Measurements from ENCODE around the gene CCDC200.
"Not testable (repeated sequence)": the region's sequence is repeated elsewhere in the genome, so short reads cannot be mapped to it uniquely, and the experiment has no call there.

Gene CCDC200

DNA sequence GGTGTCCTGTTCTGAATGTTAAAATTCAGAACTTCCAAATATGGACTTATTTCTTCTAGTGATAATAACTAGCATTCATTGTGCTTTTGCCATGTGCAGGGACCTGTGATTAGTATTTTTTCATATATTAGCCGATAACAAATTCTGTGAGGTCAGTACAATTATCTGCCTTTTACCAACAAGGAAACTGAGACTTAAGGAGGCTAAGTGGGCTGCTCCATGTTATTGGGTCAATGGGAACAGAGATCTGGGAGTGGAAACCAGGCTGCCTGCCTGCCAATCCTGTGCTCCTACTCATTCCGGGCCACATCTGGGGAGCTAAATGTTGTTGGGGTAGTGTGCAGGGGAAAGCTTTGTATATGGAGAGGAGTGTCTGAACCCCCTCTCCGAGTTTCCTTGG lies 13.1 kb downstream of the CCDC200 start:
- no peak for DNase-seq

DNA sequence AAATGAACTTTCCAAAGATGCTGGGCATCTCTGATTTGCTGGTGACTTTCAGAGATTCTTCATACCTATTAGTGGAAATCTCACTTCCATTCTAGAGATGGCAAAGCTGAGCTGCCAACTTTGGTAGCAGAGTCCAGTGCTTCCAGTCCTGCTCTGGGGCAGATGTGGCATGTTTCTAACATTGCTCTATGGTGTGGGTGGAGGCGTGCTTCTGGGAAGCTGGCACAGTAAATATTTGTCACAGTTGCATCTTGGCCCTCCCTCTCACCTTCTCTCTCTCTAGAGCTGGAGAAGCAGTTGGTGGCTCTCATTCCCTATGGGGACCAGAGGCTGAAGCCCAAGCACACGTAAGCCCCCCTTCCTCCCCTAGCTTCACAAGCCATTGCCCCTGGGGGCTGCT lies 14.9 kb downstream of the CCDC200 start:
- DNase-seq = no peak

DNA sequence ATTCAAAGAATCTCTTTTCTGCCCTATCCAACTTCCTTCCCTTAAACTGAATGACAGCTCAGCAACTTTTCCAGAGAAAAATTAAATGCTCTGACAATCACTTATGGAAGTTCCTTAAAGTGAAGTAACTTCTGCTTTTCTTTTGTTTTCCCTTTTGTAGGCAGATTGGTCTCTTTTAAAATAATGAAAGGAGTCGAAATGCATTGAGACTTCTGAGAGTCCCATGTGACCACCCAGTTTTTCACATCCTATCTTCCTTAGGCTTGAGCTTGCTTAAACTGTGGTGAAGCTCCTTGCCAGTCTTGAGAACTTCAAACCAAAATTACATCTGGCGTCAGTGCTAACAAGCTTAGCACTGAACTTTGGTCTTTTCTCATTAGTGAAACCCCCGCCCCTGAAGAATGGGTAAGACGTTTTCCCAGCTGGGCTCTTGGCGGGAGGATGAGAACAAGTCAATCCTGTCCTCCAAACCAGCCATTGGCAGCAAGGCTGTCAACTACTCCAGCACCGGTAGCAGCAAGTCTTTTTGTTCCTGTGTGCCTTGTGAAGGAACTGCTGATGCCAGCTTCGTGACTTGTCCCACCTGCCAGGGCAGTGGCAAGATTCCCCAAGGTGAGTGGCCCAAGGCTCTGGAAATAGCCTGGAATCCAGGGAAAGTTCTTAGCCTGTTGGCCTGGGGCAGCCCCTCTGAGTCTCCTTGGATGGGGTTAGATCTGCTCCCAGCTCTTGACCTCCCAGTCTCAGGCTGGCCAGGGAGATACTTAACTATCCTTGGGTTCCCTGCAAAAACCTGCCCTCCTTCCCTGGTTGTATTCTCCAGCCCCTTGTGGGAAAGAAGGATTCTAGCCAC lies 15.6 kb downstream of the CCDC200 start:
- no peak for DNase-seq

DNA sequence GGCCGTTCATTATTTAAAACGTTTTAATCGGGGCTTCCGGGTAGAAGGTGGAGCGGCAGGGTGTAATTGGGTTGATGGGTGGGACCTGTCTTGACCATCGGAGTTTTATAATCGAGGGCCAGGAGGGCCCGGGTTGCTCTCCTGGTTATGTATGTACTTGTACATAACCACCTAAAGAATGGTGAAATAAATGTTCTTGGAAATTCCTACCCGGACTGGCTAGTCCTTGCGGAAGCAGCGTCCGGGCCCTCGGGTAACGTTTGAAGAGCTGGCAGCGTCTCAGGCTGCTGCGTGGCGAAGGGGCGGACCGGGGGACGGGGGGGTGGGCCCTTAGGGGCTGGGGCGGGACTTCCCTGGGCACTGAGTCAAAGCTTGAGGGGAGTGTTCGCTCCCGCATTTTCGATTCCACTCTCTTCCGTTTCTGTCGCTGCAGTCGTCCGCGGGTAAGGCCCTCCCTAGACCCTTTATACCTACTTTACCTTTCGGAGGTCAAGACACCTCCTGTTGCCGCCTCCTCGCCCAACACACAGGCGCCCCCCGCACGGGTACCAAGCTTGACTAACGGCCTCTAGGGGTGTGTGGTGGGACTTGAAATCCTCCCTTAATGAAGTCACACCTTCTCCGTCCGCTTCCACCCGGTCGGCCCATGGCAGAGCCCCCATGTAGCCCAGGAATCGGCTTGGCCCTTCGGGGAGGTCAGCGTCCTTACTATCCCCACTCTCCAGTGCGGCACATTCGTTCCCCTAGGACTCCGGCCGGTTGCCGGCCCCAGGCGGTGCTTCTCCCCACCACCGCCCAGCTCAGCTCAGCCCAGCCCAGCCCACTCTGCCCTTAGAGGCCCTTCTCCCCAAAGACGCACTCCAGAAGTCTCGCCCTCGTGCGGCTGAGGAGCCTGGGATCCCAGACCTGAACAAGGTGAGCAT lies 16.7 kb downstream of the CCDC200 start, which contains the start of gene TMEM106A:
Gene TMEM106A (plus strand): TSS at position 396 of the 923 bp plus-strand sequence. CDS start 1,167 bp downstream, outside the sequence.
- peak; percentile 65 for DNase-seq

DNA sequence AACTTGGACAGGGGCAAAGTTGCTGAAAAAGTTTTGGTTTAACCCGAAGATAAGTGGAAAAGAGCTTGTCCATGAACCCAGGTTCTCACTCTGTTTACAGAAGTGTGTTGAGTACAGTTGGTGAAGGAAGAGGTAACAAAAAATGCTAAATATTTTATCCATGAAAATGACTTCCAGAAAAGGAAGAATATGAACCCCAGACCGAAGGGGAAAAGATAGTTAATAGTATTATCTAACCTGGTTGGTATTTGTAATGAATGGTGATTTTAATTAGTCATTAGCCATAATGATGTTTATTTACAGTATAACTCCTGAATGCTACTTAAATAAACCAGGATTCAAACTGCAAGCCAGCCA lies 17.3 kb downstream of the CCDC200 start:
- DNase-seq = no peak

DNA sequence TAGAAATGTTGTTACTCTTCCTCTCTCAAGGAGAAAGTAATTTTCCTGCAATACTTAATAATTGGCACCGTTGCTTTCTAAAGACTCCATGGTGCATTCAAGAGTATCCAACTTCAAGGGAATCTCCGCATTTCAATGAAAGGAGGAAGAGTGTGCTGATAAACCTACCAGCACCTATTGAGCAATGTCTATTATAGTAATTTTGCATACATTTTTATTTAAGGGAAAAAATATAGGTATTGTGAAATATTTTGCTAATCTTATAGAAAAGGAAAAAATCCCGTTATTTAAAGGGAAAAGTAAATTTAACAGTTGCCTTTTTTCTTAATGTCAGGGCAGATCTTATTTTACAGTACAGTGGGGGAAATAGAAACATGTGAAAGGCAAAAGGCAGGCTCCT lies 17.8 kb downstream of the CCDC200 start:
- no peak for DNase-seq

DNA sequence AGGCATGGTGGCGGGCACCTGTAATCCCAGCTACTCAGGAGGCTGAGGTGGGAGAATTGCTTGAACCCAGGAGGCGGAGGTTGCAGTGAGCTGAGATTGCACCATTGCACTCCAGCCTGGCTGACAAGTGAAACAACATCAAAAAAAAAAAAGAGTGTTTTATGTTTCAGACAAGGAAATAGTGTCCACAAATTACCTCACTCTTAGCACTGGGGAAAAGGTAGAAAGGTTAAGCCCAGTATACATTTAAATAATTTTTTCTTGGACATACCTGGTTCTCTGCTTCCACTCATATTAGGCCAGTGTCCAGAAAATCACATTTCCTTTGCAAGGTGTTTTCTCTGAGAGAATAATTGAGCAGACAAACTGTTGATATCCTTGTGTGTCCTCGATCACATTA lies 25.4 kb downstream of the CCDC200 start:
- not testable (repeated sequence) for DNase-seq

DNA sequence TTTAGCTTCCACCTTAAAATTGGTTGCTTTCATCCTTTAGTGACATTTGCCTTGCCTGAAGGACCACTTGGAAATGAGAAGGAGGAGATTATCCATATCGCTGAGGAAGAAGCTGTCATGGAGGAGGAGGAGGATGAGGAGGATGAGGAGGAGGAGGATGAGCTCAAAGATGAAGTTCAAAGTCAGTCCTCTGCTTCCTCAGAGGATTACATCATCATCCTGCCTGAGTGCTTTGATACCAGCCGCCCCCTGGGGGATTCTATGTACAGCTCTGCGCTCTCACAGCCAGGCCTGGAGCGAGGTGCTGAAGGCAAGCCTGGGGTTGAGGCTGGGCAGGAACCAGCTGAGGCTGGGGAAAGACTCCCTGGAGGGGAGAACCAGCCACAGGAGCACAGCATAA lies 28.3 kb downstream of the CCDC200 start:
- no peak for DNase-seq

DNA sequence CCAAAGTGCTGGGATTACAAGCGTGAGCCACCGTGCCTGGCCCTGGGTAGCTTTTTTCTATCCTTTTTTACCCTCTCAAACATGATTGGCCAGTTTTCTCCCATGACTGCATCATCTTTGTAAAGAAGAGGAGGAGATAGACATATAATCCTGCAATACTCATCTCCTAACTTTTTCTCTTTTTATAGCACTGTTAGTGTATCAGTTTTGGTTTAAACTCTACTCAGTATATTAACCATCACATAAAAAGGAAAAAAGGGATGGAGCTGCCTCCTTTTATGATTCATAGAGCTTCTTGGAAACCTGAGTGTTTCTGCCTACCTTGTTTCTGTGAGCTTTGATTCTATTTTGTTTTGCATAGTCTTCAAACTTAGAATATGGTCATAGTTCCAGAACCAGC lies 28.8 kb downstream of the CCDC200 start:
- DNase-seq = no peak

DNA sequence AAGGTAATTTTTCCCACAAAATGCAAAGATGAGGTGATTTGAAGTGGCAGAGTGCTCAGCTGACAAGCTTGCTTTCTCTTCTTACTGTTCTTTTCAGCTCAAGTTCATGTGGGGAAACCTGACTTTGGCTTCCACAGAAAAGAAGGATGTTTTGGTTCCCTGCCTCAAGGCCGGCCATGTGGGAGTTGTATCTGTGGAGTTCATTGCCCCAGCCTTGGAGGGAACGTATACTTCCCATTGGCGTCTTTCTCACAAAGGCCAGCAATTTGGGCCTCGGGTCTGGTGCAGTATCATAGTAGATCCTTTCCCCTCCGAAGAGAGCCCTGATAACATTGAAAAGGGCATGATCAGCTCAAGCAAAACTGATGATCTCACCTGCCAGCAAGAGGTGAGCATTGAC lies 35.2 kb downstream of the CCDC200 start:
- DNase-seq = no peak

DNA sequence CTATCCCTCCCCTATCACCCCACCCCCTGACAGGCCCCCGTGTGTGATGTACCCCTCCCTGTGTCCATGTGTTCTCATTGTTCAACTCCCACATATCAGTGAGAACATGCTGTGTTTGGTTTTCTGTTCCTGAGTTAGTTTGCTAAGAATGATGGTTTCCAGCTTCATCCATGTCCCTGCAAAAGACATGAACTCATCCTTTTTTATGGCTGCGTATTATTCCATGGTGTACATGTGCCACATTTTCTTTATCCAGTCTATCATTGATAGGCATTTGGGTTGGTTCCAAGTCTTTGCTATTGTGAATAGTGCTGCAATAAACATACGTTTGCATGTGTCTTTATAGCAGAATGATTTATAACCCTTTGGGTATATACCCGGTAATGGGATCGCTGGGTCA lies 41.8 kb downstream of the CCDC200 start:
- DNase-seq = not testable (repeated sequence)

DNA sequence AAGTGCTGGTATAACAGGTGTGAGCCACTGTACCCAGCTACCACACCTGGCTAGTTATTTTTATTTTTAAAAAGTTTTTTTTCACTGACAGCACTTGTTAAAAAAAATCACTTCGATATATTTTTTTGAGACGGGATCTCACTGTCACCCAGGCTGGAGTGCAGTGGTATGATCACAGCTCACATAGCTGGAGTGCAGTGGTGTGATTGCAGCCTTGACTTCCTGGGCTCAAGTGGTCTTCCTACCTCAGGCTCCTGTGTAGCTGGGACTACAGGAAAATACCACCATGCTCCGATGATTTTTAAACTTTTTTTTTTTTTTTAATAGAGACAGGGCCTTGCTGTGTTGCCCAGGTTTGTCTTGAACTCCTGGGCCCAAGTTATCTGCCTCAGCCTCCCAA lies 44.5 kb downstream of the CCDC200 start:
- no peak for DNase-seq

DNA sequence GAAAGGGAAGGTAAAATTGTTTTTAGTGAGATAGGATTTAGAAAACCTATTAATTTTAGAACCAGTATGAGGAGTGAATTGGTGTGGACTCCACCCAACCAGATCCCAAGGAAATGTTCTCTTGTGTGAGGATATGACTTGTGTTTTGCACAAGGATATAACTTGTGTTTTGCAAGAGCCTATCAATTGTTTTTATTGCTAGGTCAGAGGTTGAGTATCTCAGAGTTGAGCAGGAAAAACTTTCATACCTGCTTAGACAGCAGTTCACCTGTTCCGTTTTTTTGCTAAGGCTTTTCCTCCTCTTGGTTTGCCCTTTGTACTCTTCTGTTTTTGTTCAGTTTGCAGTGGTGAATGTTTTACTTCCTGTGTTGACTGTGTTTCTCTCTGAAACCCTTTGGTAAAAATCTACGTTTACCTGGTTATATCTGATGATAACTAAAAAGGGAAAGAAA lies 52.3 kb downstream of the CCDC200 start:
- DNase-seq = no peak

DNA sequence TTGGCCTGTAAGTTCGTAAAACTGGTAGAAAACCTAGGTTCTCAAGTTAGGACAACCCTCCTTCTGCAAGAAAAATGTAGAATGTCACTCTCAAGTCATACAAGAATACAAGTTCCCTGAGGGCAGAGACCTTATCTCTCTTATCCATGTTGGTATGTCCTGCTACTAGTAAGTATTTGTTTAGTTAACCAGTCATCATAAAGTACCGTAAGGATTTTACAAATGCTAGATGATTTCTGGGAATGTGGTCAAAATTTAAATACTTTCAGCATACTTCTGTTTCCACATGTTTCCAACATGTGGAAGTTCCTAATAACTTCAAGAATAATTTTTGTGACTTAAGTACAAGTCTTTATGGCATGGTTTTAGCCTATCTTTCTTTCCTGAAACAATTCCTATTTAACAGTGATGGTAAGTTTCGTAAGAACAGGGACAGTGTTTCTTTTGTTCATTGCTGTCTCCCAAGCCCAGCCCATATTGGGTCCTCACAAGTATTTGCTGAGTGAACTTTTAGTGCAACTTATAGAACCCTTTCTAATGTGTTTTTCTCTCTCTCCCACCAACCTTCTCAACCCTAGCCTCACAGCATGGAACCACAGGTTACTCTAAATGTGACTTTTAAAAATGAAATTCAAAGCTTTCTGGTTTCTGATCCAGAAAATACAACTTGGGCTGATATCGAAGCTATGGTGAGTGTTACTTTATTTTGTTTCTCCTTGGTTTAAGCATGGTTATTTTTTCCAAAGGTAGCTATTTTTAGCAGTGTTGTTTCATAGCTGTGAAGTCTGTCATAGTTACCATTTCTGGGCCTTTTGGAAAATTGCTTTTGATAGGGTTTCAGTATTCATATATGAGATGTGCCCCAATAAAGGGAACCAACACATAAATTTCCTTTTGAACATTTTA lies 53.0 kb downstream of the CCDC200 start:
- no peak for DNase-seq

DNA sequence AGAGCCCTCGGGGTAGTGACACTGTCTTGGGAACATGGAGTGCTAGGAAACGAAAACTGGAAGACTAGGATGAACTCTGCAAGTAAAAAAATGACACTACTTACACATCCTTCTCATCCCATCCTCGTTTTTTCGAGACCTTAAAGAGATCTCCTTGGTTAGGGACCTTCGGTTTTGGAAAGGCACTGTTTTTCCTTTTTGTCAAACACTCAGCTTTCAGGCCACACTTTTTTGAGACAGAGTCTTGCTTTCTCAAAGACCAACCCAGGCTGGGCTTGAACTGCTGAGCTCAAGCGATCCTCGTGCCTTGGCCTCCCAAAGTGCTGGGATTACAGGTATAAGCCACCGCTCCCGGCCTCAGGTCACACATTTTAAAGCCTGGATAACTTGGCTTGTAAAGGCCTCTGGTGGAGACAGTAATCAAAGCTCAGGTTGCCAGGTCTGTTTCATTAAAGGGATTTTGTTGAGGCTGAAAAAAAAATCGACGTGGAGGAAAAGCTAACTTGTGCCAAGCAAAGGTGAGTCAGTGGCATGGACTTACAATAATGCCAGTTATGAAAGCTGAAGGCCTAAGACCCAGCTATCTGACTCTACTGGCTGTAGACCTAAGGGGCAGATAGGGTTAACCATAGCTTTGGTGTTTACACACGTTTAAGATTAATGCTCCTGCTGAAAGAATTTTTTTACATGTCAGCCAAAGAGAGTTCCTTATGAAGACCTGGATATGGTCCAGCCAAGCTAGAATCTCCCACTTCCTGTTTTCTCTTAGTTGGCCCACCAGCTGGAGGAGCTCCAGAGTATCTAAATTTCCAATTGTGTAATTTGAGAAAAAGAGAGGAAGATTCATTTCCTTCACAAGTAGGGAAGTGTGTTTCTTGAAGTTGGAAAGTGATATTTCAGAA lies 56.6 kb downstream of the CCDC200 start:
- DNase-seq = no peak

All from activated gamma-delta T cell treated with Interleukin-2 at 50 U/mL for 16 hours (primary cell).